IMR-90 (cell line): ENCODE results near the gene VASH1.

Source experiments
- CHD1 ChIP-seq: IDR thresholded peaks from 2 replicates; pipeline ENCODE4 v1.6.1; 2012; ENCODE audit warnings: low read depth, low read length, improper control_type of control experiment
- FOS ChIP-seq: fragments of 150-350 bp; IDR thresholded peaks from 2 replicates; pipeline ENCODE4 v1.6.1; 2016; ENCODE audit warnings: low read depth, low read length
- POLR2A ChIP-seq: IDR thresholded peaks from 2 replicates; pipeline ENCODE4 v1.6.1; 2012; ENCODE audit warnings: mild to moderate bottlenecking, low read depth, low read length
- SMC3 ChIP-seq: fragments of 150-350 bp; IDR thresholded peaks from 2 replicates; pipeline ENCODE4 v1.6.1; 2016; ENCODE audit warnings: low read depth, mild to moderate bottlenecking, antibody characterized with exemption, low read length, moderate library complexity
- TF ChIP-seq, protein P1 (sequence below): conservative IDR thresholded peaks from 2 replicates; pipeline ENCODE4 v1.5.1; 2012; ENCODE audit warnings: mild to moderate bottlenecking, low read depth, low read length, improper control_type of control experiment
- TF ChIP-seq, protein P2 (sequence below): fragments of 150-350 bp; IDR thresholded peaks from 2 replicates; pipeline ENCODE4 v1.6.1; 2017; ENCODE audit warnings: mild to moderate bottlenecking, antibody characterized with exemption, low read length, low read depth

DNA sequence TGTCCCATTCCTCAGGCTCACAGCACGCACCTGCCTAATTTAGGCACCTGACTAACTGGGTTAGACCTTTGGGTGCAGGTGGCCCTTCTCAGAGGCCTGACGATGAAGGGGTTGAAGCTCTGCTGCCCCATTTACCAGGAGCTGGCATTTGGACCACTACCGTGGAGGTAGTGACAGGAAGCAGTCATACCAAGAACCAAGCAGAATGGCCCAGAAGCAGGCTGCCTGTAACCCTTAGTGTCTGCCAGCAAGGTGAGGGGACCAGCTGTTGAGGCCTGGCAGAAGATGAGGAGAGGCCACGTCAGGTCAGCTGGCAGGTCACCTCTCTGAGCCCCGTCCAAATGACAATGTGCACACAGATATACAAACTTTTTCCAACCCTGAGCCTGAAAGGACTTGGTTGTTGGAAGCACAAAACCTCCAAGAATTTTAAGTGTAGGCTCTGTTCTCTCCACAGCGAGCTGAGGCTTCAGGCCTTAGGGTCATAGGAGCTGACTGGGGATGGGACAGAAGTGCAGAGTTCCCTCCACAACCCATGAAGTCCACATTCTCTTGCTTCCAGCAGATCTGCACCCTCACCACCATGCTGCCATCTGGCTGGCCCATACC lies 23.1 kb downstream of the VASH1 start:
- TF ChIP-seq, protein P1, sequence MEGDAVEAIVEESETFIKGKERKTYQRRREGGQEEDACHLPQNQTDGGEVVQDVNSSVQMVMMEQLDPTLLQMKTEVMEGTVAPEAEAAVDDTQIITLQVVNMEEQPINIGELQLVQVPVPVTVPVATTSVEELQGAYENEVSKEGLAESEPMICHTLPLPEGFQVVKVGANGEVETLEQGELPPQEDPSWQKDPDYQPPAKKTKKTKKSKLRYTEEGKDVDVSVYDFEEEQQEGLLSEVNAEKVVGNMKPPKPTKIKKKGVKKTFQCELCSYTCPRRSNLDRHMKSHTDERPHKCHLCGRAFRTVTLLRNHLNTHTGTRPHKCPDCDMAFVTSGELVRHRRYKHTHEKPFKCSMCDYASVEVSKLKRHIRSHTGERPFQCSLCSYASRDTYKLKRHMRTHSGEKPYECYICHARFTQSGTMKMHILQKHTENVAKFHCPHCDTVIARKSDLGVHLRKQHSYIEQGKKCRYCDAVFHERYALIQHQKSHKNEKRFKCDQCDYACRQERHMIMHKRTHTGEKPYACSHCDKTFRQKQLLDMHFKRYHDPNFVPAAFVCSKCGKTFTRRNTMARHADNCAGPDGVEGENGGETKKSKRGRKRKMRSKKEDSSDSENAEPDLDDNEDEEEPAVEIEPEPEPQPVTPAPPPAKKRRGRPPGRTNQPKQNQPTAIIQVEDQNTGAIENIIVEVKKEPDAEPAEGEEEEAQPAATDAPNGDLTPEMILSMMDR = no peak
- no peak for TF ChIP-seq POLR2A
- TF ChIP-seq SMC3 = no peak
- TF ChIP-seq, protein P2, sequence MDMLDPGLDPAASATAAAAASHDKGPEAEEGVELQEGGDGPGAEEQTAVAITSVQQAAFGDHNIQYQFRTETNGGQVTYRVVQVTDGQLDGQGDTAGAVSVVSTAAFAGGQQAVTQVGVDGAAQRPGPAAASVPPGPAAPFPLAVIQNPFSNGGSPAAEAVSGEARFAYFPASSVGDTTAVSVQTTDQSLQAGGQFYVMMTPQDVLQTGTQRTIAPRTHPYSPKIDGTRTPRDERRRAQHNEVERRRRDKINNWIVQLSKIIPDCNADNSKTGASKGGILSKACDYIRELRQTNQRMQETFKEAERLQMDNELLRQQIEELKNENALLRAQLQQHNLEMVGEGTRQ = no peak
- TF ChIP-seq FOS = no peak
- no peak for TF ChIP-seq CHD1
